GM12891 (cell line): ENCODE data around the gene SMCHD1.
"Not testable (repeated sequence)": the region's sequence is repeated elsewhere in the genome, so short reads cannot be mapped to it uniquely, and the experiment has no call there.

Experiments
- DNase-seq: peaks from one replicate; pipeline ENCODE4 v3.0.0; 2011; ENCODE audit warnings: low spot score; ENCODE audit not compliant: insufficient read length
- FAIRE-seq: peaks from 2 replicates; lab custom pipeline; 2011; peaks lifted over from hg19 to GRCh38; lab: Jason Lieb, UNC
- PAX5 ChIP-seq: IDR thresholded peaks from 2 replicates; pipeline ENCODE4 v1.6.1; 2011; ENCODE audit warnings: low read length, moderate library complexity, mild to moderate bottlenecking; ENCODE audit not compliant: insufficient read depth, severe bottlenecking
- POLR2A ChIP-seq: IDR thresholded peaks from 2 replicates; pipeline ENCODE4 v1.6.1; 2011; ENCODE audit warnings: low read depth, low read length, control low read depth
- POLR2AphosphoS5 ChIP-seq: IDR thresholded peaks from 2 replicates; pipeline ENCODE4 v1.6.1; 2011; ENCODE audit warnings: low read depth, low read length, control low read depth
- POU2F2 ChIP-seq: IDR thresholded peaks from 2 replicates; pipeline ENCODE4 v1.6.1; 2011; ENCODE audit warnings: low read depth, mild to moderate bottlenecking, control low read depth, low read length, moderate library complexity
- SPI1 ChIP-seq: IDR thresholded peaks from 2 replicates; pipeline ENCODE4 v1.6.1; 2011; ENCODE audit warnings: low read depth, low read length, control low read depth
- TAF1 ChIP-seq: IDR thresholded peaks from 2 replicates; pipeline ENCODE4 v1.6.1; 2011; ENCODE audit warnings: low read depth, low read length, control low read depth

The SMCHD1 gene

DNA sequence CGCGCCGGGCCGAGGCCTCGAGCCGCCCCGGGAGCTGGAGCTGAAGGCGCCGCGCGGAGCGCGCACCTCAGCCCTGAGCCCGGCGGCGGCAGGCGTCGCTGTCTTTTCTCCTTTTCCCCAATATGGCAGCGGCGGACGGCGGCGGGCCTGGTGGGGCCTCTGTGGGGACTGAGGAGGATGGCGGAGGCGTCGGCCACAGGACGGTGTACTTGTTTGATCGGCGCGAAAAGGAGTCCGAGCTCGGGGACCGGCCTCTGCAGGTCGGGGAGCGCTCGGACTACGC lies 369 bp downstream of the SMCHD1 start:
- DNase-seq, result no peak

GRCh38 chr18:2656237-2656980 lies 883 bp downstream of the SMCHD1 start:
- FAIRE-seq (peak; percentile 78), DNase-seq (no peak)
- TF ChIP-seq PAX5, result no peak
- no peak for TF ChIP-seq POLR2A
- TF ChIP-seq POLR2AphosphoS5, result no peak
- TF ChIP-seq TAF1, result no peak
- TF ChIP-seq POU2F2, result no peak
- TF ChIP-seq SPI1, result no peak

More for the DNA sequence above, 369 bp downstream of the SMCHD1 start:
- TF ChIP-seq POLR2AphosphoS5 (no peak), POU2F2 (no peak), SPI1 (no peak), POLR2A (no peak), PAX5 (no peak), TAF1 (no peak; the same call in 1 of the 2 replicates)
- no peak for FAIRE-seq

- DNase-seq (no peak), FAIRE-seq (peak; percentile 65)
- TF ChIP-seq TAF1, result no peak
- no peak for TF ChIP-seq POLR2AphosphoS5
- no peak for TF ChIP-seq POU2F2
- TF ChIP-seq POLR2A, result no peak
- TF ChIP-seq SPI1, result no peak
- no peak for TF ChIP-seq PAX5
Measured at GRCh38 chr18:2656981-2657512, 1.5 kb downstream of the SMCHD1 start.

- no peak for TF ChIP-seq POU2F2
- TF ChIP-seq POLR2A, result no peak
- TF ChIP-seq TAF1, result no peak
- no peak for TF ChIP-seq PAX5
- no peak for TF ChIP-seq SPI1
- no peak for FAIRE-seq
- DNase-seq, result no peak
Measured at GRCh38 chr18:2657788-2658458, 2.4 kb downstream of the SMCHD1 start.

DNA sequence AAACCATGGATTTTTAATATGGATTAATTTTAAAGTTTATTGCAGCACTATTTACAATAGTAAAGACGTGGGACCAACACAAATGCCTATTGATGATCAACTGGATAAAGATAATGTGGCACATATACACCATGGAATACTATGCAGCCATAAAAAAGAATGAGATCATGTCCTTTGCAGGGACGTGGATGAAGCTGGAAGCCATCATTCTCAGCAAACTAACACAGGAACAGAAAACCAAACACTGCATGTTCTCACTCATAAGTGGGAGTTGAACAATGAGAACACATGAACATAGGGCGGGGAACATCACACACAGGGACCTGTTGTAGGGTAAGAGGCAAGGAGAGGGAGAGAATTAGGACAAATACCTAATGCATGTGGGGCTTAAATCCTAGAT lies 5.3 kb downstream of the SMCHD1 start:
- not testable (repeated sequence) for DNase-seq

GRCh38 chr18:2662288-2662687 lies 6.8 kb downstream of the SMCHD1 start:
- FAIRE-seq, result not testable (repeated sequence)

More for the DNA sequence above, 5.3 kb downstream of the SMCHD1 start:
- FAIRE-seq, result not testable (repeated sequence)

DNA sequence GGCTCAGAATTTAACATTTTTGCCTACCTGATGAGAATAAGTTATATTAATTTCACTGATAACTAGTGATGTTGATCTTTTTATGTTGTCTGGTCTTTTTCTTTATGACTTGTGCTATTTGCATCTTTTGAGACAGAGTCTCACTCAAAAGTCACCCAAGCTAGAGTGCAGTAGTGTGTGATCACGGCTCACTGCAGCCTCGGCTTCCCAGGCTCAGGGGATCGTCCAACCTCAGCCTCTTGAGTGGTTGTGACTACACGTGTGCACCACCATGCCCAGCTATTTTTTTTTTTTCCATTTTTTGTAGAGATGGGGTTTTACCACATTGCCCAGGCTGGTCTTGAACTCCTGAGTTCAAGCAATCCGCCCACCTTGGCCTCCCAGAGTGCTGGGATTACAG lies 7.5 kb downstream of the SMCHD1 start:
- TF ChIP-seq POLR2A, result no peak
- no peak for TF ChIP-seq PAX5
- TF ChIP-seq SPI1, result no peak
- no peak for TF ChIP-seq POU2F2
- TF ChIP-seq TAF1, result no peak
- no peak for TF ChIP-seq POLR2AphosphoS5
- DNase-seq (no peak), FAIRE-seq (peak; percentile 84)

More at GRCh38 chr18:2662288-2662687, 6.8 kb downstream of the SMCHD1 start:
- DNase-seq, result not testable (repeated sequence)

- no peak for TF ChIP-seq SPI1
- no peak for TF ChIP-seq TAF1
- no peak for TF ChIP-seq POLR2A
- no peak for TF ChIP-seq POLR2AphosphoS5
- TF ChIP-seq POU2F2, result no peak
- no peak for TF ChIP-seq PAX5
- no peak for FAIRE-seq
- no peak for DNase-seq
Measured at GRCh38 chr18:2672410-2672809, 16.9 kb downstream of the SMCHD1 start.

GRCh38 chr18:2672872-2673271 lies 17.3 kb downstream of the SMCHD1 start:
- FAIRE-seq (no peak), DNase-seq (no peak)
- no peak for TF ChIP-seq PAX5
- TF ChIP-seq POU2F2, result no peak
- TF ChIP-seq POLR2A, result no peak
- TF ChIP-seq POLR2AphosphoS5, result no peak
- no peak for TF ChIP-seq SPI1
- no peak for TF ChIP-seq TAF1

DNA sequence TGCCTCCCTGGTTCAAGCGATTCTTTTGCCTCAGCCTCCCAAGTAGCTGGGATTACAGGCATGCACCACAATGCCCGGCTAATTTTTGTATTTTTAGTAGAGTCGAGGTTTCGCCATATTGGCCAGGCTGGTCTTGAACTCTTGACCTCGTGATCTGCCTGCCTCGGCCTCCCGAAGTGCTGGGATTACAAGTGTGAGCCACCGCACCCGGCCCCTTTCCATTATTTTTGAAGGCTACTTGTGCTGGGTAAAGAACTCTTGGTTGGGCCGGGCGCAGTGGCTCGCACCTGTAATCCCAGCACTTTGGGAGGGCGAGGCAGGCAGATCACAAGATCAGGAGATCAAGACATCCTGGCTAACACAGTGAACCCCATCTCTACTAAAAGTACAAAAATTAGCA lies 23.4 kb downstream of the SMCHD1 start:
- not testable (repeated sequence) for DNase-seq, FAIRE-seq

GRCh38 chr18:2680216-2680792 lies 24.8 kb downstream of the SMCHD1 start:
- FAIRE-seq, result no peak
- DNase-seq, result no peak
- TF ChIP-seq SPI1, result no peak
- TF ChIP-seq TAF1, result no peak
- no peak for TF ChIP-seq PAX5
- TF ChIP-seq POLR2AphosphoS5, result no peak
- TF ChIP-seq POU2F2, result no peak
- no peak for TF ChIP-seq POLR2A
